ENCODE measurements around the gene ZNF800. TPM values are rescaled to one million over a fixed set of nuclear protein-coding genes. Genes with fewer than 3 reads are reported as not detected.

Gene ZNF800
- total and polyA plus RNA-seq, 2 experiments from 2014 or later: 14.3 to 41.5 TPM

DNA sequence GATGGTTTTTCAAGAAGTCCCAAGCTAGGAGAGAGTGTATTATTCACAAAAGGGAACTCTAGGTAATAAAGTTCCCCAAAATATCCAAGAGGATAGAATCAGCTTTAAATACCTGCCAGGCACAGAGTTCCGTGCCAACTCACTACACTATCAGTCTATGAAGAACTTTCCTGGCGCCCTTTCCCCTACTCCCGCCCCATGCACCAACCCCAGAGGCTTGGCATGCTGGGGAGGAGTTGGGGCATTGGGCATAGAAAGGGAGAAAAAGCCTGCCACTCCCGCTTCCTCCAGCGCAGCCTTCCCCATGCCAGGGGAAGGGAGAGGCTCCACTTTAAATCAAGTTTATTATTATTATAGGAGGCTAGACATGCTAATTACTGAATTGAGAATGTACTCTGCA is 54.9 kb downstream of the ZNF800 start:
- Histone ChIP-seq H3K27me3 (peaks cover 3% of the 10 kb centered on the region), H3K9me2 (replicated peaks; ENCODE audit: insufficient read depth) (no peaks in the 10 kb centered on the region), H3K4me2 (no peak overlapping the region), H3K4me3 (no peak overlapping the region), H3K4me1 (ENCODE audit: insufficient read depth) (no peaks in the 10 kb centered on the region), H3K79me2 (no peaks in the 10 kb centered on the region), H3K9me3 (ENCODE audit: low read depth) (no peaks in the 10 kb centered on the region), H3K27ac (no peak overlapping the region), H4K20me1 (ENCODE audit: insufficient read depth, poor library complexity, severe bottlenecking) (no peaks in the 10 kb centered on the region), H2AFZ (no peak overlapping the region), H3K36me3 (replicated peaks; ENCODE audit: insufficient read depth, low read depth) (no peaks in the 10 kb centered on the region)
- DNase-seq (ENCODE audit: low spot score): no peak
- TF ChIP-seq, protein P1, sequence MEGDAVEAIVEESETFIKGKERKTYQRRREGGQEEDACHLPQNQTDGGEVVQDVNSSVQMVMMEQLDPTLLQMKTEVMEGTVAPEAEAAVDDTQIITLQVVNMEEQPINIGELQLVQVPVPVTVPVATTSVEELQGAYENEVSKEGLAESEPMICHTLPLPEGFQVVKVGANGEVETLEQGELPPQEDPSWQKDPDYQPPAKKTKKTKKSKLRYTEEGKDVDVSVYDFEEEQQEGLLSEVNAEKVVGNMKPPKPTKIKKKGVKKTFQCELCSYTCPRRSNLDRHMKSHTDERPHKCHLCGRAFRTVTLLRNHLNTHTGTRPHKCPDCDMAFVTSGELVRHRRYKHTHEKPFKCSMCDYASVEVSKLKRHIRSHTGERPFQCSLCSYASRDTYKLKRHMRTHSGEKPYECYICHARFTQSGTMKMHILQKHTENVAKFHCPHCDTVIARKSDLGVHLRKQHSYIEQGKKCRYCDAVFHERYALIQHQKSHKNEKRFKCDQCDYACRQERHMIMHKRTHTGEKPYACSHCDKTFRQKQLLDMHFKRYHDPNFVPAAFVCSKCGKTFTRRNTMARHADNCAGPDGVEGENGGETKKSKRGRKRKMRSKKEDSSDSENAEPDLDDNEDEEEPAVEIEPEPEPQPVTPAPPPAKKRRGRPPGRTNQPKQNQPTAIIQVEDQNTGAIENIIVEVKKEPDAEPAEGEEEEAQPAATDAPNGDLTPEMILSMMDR (IDR thresholded peaks at IDR 0.05; ENCODE audit: poor library complexity): no peak
- TF ChIP-seq EZH2 (IDR thresholded peaks at IDR 0.05; ENCODE audit: borderline replicate concordance) (no peak), EZH2phosphoT487 (IDR thresholded peaks at IDR 0.05; ENCODE audit: low read depth, severe bottlenecking, unreplicated experiment) (no peak)
- WGBS (ENCODE audit: low lambda C conversion rate, missing lambda C conversion rate): 83% methylated on average over 5 of the region's 5 CpGs

DNA sequence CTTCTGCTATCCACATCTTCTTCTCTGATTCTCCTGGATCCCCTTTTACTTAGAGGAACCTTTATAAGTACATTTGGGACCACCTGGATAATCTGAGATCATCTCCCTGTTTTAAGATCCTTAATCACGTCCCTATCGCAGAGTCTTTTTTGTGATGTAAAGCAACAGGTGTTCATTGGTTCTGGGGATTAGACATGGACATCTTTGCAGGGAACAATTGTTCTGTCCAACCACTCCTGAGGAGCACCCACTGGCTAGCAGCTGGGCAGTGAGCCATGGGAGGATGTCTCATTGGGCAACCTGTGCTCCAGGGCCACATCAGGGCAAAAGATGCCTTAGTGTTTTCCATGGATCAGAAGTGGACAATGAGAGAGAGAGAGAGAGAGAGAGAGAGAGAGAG is 56.0 kb downstream of the ZNF800 start:
- WGBS (ENCODE audit: low lambda C conversion rate, missing lambda C conversion rate): 91% methylated on average over 2 of the region's 2 CpGs

DNA sequence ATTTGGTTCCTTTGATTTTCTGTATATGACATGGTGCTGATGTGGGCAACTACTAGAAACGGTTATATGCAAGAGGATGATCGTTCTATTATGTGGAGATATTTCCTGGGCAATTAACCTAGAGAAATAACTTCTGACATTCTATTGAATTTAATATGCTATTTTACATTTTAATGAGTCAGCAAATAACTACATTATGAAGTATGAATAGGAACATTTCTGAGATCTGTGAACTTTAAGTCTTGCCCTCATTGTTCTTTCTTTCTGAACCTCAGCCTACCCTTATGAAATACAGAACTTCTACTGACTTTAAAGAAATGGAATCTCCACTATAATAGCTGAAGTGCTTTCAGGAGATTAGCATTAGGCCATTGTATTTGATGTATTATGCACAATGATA is 59.6 kb downstream of the ZNF800 start:
- no peak overlapping the region for H3K27ac ChIP-seq
- peaks cover 3% of the 10 kb centered on the region for H3K27me3 ChIP-seq
- H3K4me3 ChIP-seq: no peak overlapping the region
- H3K4me1 ChIP-seq (ENCODE audit: insufficient read depth): no peaks in the 10 kb centered on the region
- H3K9me3 ChIP-seq (ENCODE audit: low read depth): no peaks in the 10 kb centered on the region
- DNase-seq (ENCODE audit: low spot score): no peak
- H4K20me1 ChIP-seq (ENCODE audit: insufficient read depth, poor library complexity, severe bottlenecking): no peaks in the 10 kb centered on the region
- 91% methylated on average over 2 of the region's 2 CpGs for WGBS (ENCODE audit: low lambda C conversion rate, missing lambda C conversion rate)
- H3K4me2 ChIP-seq: no peak overlapping the region
- no peaks in the 10 kb centered on the region for H3K79me2 ChIP-seq
- no peak overlapping the region for H2AFZ ChIP-seq
- TF ChIP-seq, protein P1 (IDR thresholded peaks at IDR 0.05; ENCODE audit: poor library complexity): no peak
- no peak for TF ChIP-seq EZH2 (IDR thresholded peaks at IDR 0.05; ENCODE audit: borderline replicate concordance)
- no peak for TF ChIP-seq EZH2phosphoT487 (IDR thresholded peaks at IDR 0.05; ENCODE audit: low read depth, severe bottlenecking, unreplicated experiment)
- no peaks in the 10 kb centered on the region for H3K9me2 ChIP-seq (replicated peaks; ENCODE audit: insufficient read depth)
- H3K36me3 ChIP-seq (replicated peaks; ENCODE audit: insufficient read depth, low read depth): no peaks in the 10 kb centered on the region

More for the DNA sequence above, 56.0 kb downstream of the ZNF800 start:
- no peak overlapping the region for H3K4me2 ChIP-seq
- no peaks in the 10 kb centered on the region for H3K4me1 ChIP-seq (ENCODE audit: insufficient read depth)
- H2AFZ ChIP-seq: no peak overlapping the region
- no peaks in the 10 kb centered on the region for H4K20me1 ChIP-seq (ENCODE audit: insufficient read depth, poor library complexity, severe bottlenecking)
- no peaks in the 10 kb centered on the region for H3K9me2 ChIP-seq (replicated peaks; ENCODE audit: insufficient read depth)
- no peaks in the 10 kb centered on the region for H3K36me3 ChIP-seq (replicated peaks; ENCODE audit: insufficient read depth, low read depth)
- H3K79me2 ChIP-seq: no peaks in the 10 kb centered on the region
- TF ChIP-seq EZH2phosphoT487 (IDR thresholded peaks at IDR 0.05; ENCODE audit: low read depth, severe bottlenecking, unreplicated experiment): no peak
- TF ChIP-seq EZH2 (IDR thresholded peaks at IDR 0.05; ENCODE audit: borderline replicate concordance): no peak
- TF ChIP-seq, protein P1 (IDR thresholded peaks at IDR 0.05; ENCODE audit: poor library complexity): no peak
- H3K9me3 ChIP-seq (ENCODE audit: low read depth): no peaks in the 10 kb centered on the region
- H3K4me3 ChIP-seq: no peak overlapping the region
- peaks cover 3% of the 10 kb centered on the region for H3K27me3 ChIP-seq
- no peak overlapping the region for H3K27ac ChIP-seq
- DNase-seq (ENCODE audit: low spot score): no peak

DNA sequence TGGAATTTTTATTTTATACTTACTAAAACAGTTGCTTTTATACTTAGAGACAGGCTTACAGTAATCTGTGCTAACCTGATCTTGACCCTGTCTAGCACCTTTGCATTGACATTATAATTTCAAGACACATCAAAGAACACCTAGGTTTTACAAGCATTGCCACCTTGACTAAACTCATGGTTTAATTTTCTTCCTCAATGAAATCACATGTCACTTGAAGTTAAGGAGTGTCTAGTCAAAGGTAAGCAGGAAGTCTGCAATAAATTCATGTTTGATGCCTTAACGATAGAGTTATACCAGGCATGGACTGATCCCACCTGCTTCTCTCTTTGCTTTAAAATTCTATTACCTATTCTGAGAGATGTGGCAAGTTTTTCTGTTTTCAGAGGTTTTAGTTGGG is 62.4 kb downstream of the ZNF800 start:
- H2AFZ ChIP-seq: no peak overlapping the region
- no peak overlapping the region for H3K4me3 ChIP-seq
- no peaks in the 10 kb centered on the region for H4K20me1 ChIP-seq (ENCODE audit: insufficient read depth, poor library complexity, severe bottlenecking)
- no peak overlapping the region for H3K4me2 ChIP-seq
- H3K79me2 ChIP-seq: no peaks in the 10 kb centered on the region
- H3K36me3 ChIP-seq (replicated peaks; ENCODE audit: insufficient read depth, low read depth): no peaks in the 10 kb centered on the region
- H3K27me3 ChIP-seq: no peaks in the 10 kb centered on the region
- TF ChIP-seq EZH2 (IDR thresholded peaks at IDR 0.05; ENCODE audit: borderline replicate concordance) (no peak), EZH2phosphoT487 (IDR thresholded peaks at IDR 0.05; ENCODE audit: low read depth, severe bottlenecking, unreplicated experiment) (no peak)
- TF ChIP-seq, protein P1 (IDR thresholded peaks at IDR 0.05; ENCODE audit: poor library complexity): no peak
- H3K4me1 ChIP-seq (ENCODE audit: insufficient read depth): no peaks in the 10 kb centered on the region
- no peaks in the 10 kb centered on the region for H3K9me3 ChIP-seq (ENCODE audit: low read depth)
- WGBS (ENCODE audit: low lambda C conversion rate, missing lambda C conversion rate): 79% methylated on average over 1 of the region's 1 CpG
- H3K9me2 ChIP-seq (replicated peaks; ENCODE audit: insufficient read depth): no peaks in the 10 kb centered on the region
- no peak overlapping the region for H3K27ac ChIP-seq
- DNase-seq (ENCODE audit: low spot score): no peak
